Upper lobe of left lung (tissue), 4 donors: Measurements from ENCODE around the gene CPM.

Experiments
- CTCF ChIP-seq, 6 experiments: fragments of 450-650 bp in 4 of 6; fragments of 200-600 bp in 2 of 6; sonication (generic) in 2 of 6; IDR thresholded peaks; one replicate each; pipeline ENCODE4 v1.5.1; 2016 to 2019; ENCODE audit warnings: antibody characterized with exemption in 6 of 6
- EP300 ChIP-seq, 4 donors: sonication (generic); formaldehyde crosslinking; IDR thresholded peaks; one replicate each; pipeline ENCODE4 v1.5.1; 2017; ENCODE audit warnings: antibody characterized with exemption in 4 of 4, control low read depth in 2 of 4
- POLR2A ChIP-seq, 4 donors: fragments of 450-650 bp; IDR thresholded peaks; one replicate each; pipeline ENCODE4 v1.5.1; 2016 to 2017; ENCODE audit warnings: antibody characterized with exemption in 4 of 4, mild to moderate bottlenecking in 2 of 4
- POLR2AphosphoS5 ChIP-seq, 2 donors: sonication (generic); formaldehyde crosslinking; IDR thresholded peaks; one replicate each; pipeline ENCODE4 v1.5.1; 2017; ENCODE audit warnings: antibody characterized with exemption in 2 of 2

GRCh38 chr12:68919581-68920239 is 13.3 kb downstream of the CPM start:
- TF ChIP-seq POLR2AphosphoS5 (IDR thresholded peaks at IDR 0.05) (no peak), CTCF (IDR thresholded peaks at IDR 0.05) (no peak), POLR2A (IDR thresholded peaks at IDR 0.05) (no peak), EP300 (IDR thresholded peaks at IDR 0.05) (no peak)
